Heart right ventricle (tissue), 16 donors: ENCODE data around the gene CUEDC1. TPM values are rescaled to one million over a fixed set of nuclear protein-coding genes. Genes with fewer than 3 reads are reported as not detected.
"Not testable (repeated sequence)": the region's sequence is repeated elsewhere in the genome, so short reads cannot be mapped to it uniquely, and the experiment has no call there.

ENCODE experiments used
- ATAC-seq, 8 donors: fragments of 200-7000 bp; cut with Tn5 transposase; one replicate each; pipeline ENCODE4 v1.9.1; 2020; ENCODE audit warnings: mild to moderate bottlenecking in 8 of 8, moderate library complexity in 8 of 8, moderate number of reproducible peaks in 1 of 8
- DNase-seq, 2 donors: peaks; one replicate each; pipeline ENCODE4 v3.0.0-alpha.2; 2020
- H3K27ac ChIP-seq, 10 donors: fragments of 200-600 bp; sonication (generic) in 2 of 10; one replicate each; pipeline versions ENCODE4 v1.5.0 to v1.8.0; 2020 to 2022; ENCODE audit warnings: mild to moderate bottlenecking in 3 of 10
- H3K27me3 ChIP-seq, 7 donors: fragments of 200-600 bp; one replicate each; pipeline ENCODE4 v1.8.0; 2021 to 2022; ENCODE audit warnings: mild to moderate bottlenecking in 2 of 7
- H3K36me3 ChIP-seq, 9 donors: fragments of 200-600 bp; sonication (generic) in 1 of 9; one replicate each; pipeline versions ENCODE4 v1.5.0 to v1.8.0; 2020 to 2022; ENCODE audit warnings: mild to moderate bottlenecking in 2 of 9
- H3K4me1 ChIP-seq, 9 donors: fragments of 200-600 bp; sonication (generic) in 1 of 9; one replicate each; pipeline versions ENCODE4 v1.5.0 to v1.8.0; 2020 to 2022; ENCODE audit warnings: mild to moderate bottlenecking in 4 of 9
- H3K4me3 ChIP-seq, 10 donors: fragments of 200-600 bp; sonication (generic) in 2 of 10; one replicate each; pipeline versions ENCODE4 v1.5.0 to v1.8.0; 2020 to 2022; ENCODE audit warnings: mild to moderate bottlenecking in 7 of 10, moderate library complexity in 2 of 10
- H3K9me3 ChIP-seq, 11 donors: fragments of 200-600 bp in 10 of 11; sonication (generic) in 2 of 11; one replicate each; pipeline versions ENCODE4 v1.5.0 to v1.8.0; 2013 to 2022; ENCODE audit warnings: mild to moderate bottlenecking in 2 of 11, control low read depth in 1 of 11, moderate library complexity in 1 of 11
- CTCF ChIP-seq, 9 donors: fragments of 200-600 bp; sonication (generic) in 2 of 9; IDR thresholded peaks; one replicate each; pipeline versions ENCODE4 v1.5.0 to v1.8.0; 2021 to 2022; ENCODE audit warnings: antibody characterized with exemption in 9 of 9, mild to moderate bottlenecking in 5 of 9, moderate library complexity in 1 of 9
- WGBS, 2 donors: extraction: QIAGEN DNeasy Blood & Tissue Kit; methylation state at CpG; one replicate each; pipeline ENCODE4 v1.1.7; 2013; ENCODE audit warnings: inconsistent platforms in 1 of 2; 5-methylcytosine and 5-hydroxymethylcytosine counted together
- intact Hi-C, 10 donors: fragments of 100-400 bp; cut with DNase I; formaldehyde crosslinking; loops; one replicate each; pipeline versions ENCODE4 v1.11.1 to v1.14.2; 2022
- polyA plus RNA-seq, 2 donors: library from polyadenylated mRNA; stranded (reverse); fragments of 200-250 nt; gene quantifications; one replicate each; pipeline ENCODE4 v1.2.3, GENCODE V29; 2013
- total RNA-seq, 10 donors: library from RNA; stranded (reverse); fragmentation: NEBNext Ultra II Directional in 3 of 10; extraction: Animal tissue kit (Norgen Biotek cat#: 25700) in 3 of 10; gene quantifications; one replicate each; pipeline versions ENCODE4 v1.2.1 to v1.2.4, GENCODE V29; 2021 to 2023
- donor health status: Arrhythmogenic right ventricular cardiomyopathy.
- donor health status: ischemic (EF 13 %, LVEDD 7.1; RV severe dilation, severe dysfunction).
- donor health status: healthy with polysubstance abuse.
- donor health status: DM: no; HTN: yes; CAD: no.
- donor health status: DM: no; HTN: no; CAD: no.
- donor health status: ischemic (EF 25% LVEDD 6.9; RV normal size, moderate dysfunction).
- donor health status: ischemic (EF 25% LVEDD 5.7; RV mildly dilated, moderate dysfunction).
- donor health status: healthy.
- donor health status: DM: yes; HTN: yes; CAD: no.
- donor health status: Ischemic cardiomyopathy.
- donor health status: ischemic (EF 35%, LVEDD 5.7; RV mildly dilated, moderate dysfunction).
- donor health status: nonischemic (EF 11% LVEDD 7.7; RV severe dilation, severe dysfunction).
- donor health status: DM: yes; HTN: yes; CAD: no.
- donor health status: PGD.
- donor health status: ischemic (EF 29% LVEDD 5.4; RV normal size, mild dysfunction).
- donor health status: nonischemic (EF 23%, LVEDD 6.1; RV moderate dilation, normal function).

CUEDC1 gene
- total and polyA plus RNA-seq, 12 donors, result 26.9 to 65.0 (median 45.4) TPM

- no peak for ATAC-seq
- WGBS, 2 donors, result 87 to 95% methylated on average over 5 of the region's 5 CpGs
Observed at GRCh38 chr17:57923182-57923872, 31.9 kb downstream of the CUEDC1 start.

GRCh38 chr17:57922745-57923144, 32.5 kb downstream of the CUEDC1 start:
- DNase-seq, H3K9me3 ChIP-seq, intact Hi-C loops, H3K27me3 ChIP-seq, ATAC-seq, H3K4me3 ChIP-seq, H3K36me3 ChIP-seq: not testable (repeated sequence)
- 97 to 99% methylated on average over 4 of the region's 4 CpGs for WGBS, 2 donors
- H3K27ac ChIP-seq, result peak overlapping the region in 6 of 10 donors; percentile 55 to 76 (median 73)
- H3K4me1 ChIP-seq, result peaks cover 28 to 91% (median 72%) of the 10 kb centered on the region in 9 donors

More at GRCh38 chr17:57923182-57923872, 31.9 kb downstream of the CUEDC1 start:
- Histone ChIP-seq H3K27ac (peak overlapping the region in 1 of 10 donors; percentile 76), H3K27me3 (no peaks in the 10 kb centered on the region), H3K9me3 (no peaks in the 10 kb centered on the region), H3K4me1 (peaks cover 29 to 91% (median 71%) of the 10 kb centered on the region in 9 donors), H3K36me3 (no peaks in the 10 kb centered on the region), H3K4me3 (no peak overlapping the region)
- intact Hi-C loops, result no loop called here
- no peak for TF ChIP-seq CTCF (IDR thresholded peaks at IDR 0.05)
- no peak for DNase-seq

GRCh38 chr17:57920916-57921703, 34.1 kb downstream of the CUEDC1 start:
- intact Hi-C loops, result no loop called here
- 26 to 35% methylated on average over 13 of the region's 13 CpGs for WGBS, 2 donors
- Histone ChIP-seq H3K4me1 (peaks cover 29 to 91% (median 75%) of the 10 kb centered on the region in 9 donors), H3K36me3 (no peaks in the 10 kb centered on the region), H3K9me3 (no peaks in the 10 kb centered on the region), H3K27me3 (no peaks in the 10 kb centered on the region), H3K4me3 (peak overlapping the region in 1 of 10 donors; percentile 7), H3K27ac (peak overlapping the region in 9 of 10 donors; percentile 51 to 76 (median 69))
- TF ChIP-seq CTCF (IDR thresholded peaks at IDR 0.05), result no peak
- no peak for DNase-seq
- ATAC-seq, result peak in 3 of 8 donors; percentile 19 to 41 (median 40)

- TF ChIP-seq CTCF (IDR thresholded peaks at IDR 0.05), result no peak
- intact Hi-C loops, result loop anchor here in 1 of 10 donors (5.0 kb wide), 1 partner anchor 32 kb away; no protein-coding TSS in a partner anchor
- 91 to 96% methylated on average over 5 of the region's 5 CpGs for WGBS, 2 donors
- Histone ChIP-seq H3K27me3 (no peaks in the 10 kb centered on the region), H3K9me3 (no peaks in the 10 kb centered on the region), H3K4me3 (no peak overlapping the region), H3K4me1 (peaks cover 36 to 91% (median 76%) of the 10 kb centered on the region in 9 donors), H3K27ac (peak overlapping the region in 4 of 10 donors; percentile 16 to 76 (median 43)), H3K36me3 (no peaks in the 10 kb centered on the region)
- no peak for DNase-seq
- no peak for ATAC-seq
Observed at GRCh38 chr17:57919918-57920317, 35.3 kb downstream of the CUEDC1 start.
